ENCODE measurements around the gene TYW1B.
"Not testable (repeated sequence)": the region's sequence is repeated elsewhere in the genome, so short reads cannot be mapped to it uniquely, and the experiment has no call there.

- TF ChIP-seq EZH2 (IDR thresholded peaks at IDR 0.05; ENCODE audit: low read depth); CTCF (conservative IDR thresholded peaks at IDR 0.05): not testable (repeated sequence)
Measured at GRCh38 chr7:72590023-72590422, 238.0 kb downstream of the TYW1B start.
